ENCODE results near the gene PLD2.

Gene PLD2

GRCh38 chr17:4768298-4768697 is 38.7 kb upstream of the PLD2 start:
- no peak overlapping the region for H3K4me3 ChIP-seq (ENCODE audit: low read depth, low read length)
- peaks cover 4% of the 10 kb centered on the region for H3K27me3 ChIP-seq (replicated peaks)
- no peak for TF ChIP-seq CTCF (IDR thresholded peaks at IDR 0.05; ENCODE audit: low read depth, low read length, missing control alignments)
- in situ Hi-C loops (cut with HindIII; ENCODE audit: low pct_ligation_motif_present, low sequenced_read_pairs), result no loop called here
- no peaks in the 10 kb centered on the region for H3K36me3 ChIP-seq (replicated peaks)
- no peak overlapping the region for H3K27ac ChIP-seq
- no peak for DNase-seq

GRCh38 chr17:4769628-4770027 is 37.3 kb upstream of the PLD2 start:
- no peak for TF ChIP-seq CTCF (IDR thresholded peaks at IDR 0.05; ENCODE audit: low read depth, low read length, missing control alignments)
- Histone ChIP-seq H3K4me3 (ENCODE audit: low read depth, low read length) (no peak overlapping the region), H3K36me3 (replicated peaks) (no peaks in the 10 kb centered on the region), H3K27me3 (replicated peaks) (peaks cover 4% of the 10 kb centered on the region), H3K27ac (no peak overlapping the region)
- DNase-seq, result no peak
- in situ Hi-C loops (cut with HindIII; ENCODE audit: low pct_ligation_motif_present, low sequenced_read_pairs), result no loop called here

- TF ChIP-seq CTCF (IDR thresholded peaks at IDR 0.05; ENCODE audit: low read depth, low read length, missing control alignments), result no peak
- in situ Hi-C loops (cut with HindIII; ENCODE audit: low pct_ligation_motif_present, low sequenced_read_pairs), result no loop called here
- no peak within 1 kb of the TSS for H3K4me3 ChIP-seq (ENCODE audit: low read depth, low read length)
- no peaks in the 10 kb centered on the region for H3K36me3 ChIP-seq (replicated peaks)
- no peak within 1 kb of the TSS for H3K27ac ChIP-seq
- peaks cover 4% of the 10 kb centered on the region for H3K27me3 ChIP-seq (replicated peaks)
- no peak for DNase-seq
These were observed 35.3 kb upstream of the PLD2 start, which contains the start of gene TM4SF5 for GRCh38 chr17:4771519-4772234. TSS of gene TM4SF5 (plus strand) at chr17:4771886. CDS start at chr17:4771923, 37 bp downstream.

GRCh38 chr17:4772235-4772613 is 34.7 kb upstream of the PLD2 start:
- Histone ChIP-seq H3K36me3 (replicated peaks) (no peaks in the 10 kb centered on the region), H3K27ac (no peak overlapping the region), H3K4me3 (ENCODE audit: low read depth, low read length) (no peak overlapping the region), H3K27me3 (replicated peaks) (peaks cover 4% of the 10 kb centered on the region)
- in situ Hi-C loops (cut with HindIII; ENCODE audit: low pct_ligation_motif_present, low sequenced_read_pairs), result no loop called here
- no peak for DNase-seq
- no peak for TF ChIP-seq CTCF (IDR thresholded peaks at IDR 0.05; ENCODE audit: low read depth, low read length, missing control alignments)

GRCh38 chr17:4777969-4778760 is 28.8 kb upstream of the PLD2 start:
- Histone ChIP-seq H3K27me3 (replicated peaks) (peaks cover 2% of the 10 kb centered on the region), H3K4me3 (ENCODE audit: low read depth, low read length) (no peak overlapping the region), H3K36me3 (replicated peaks) (no peaks in the 10 kb centered on the region), H3K27ac (no peak overlapping the region)
- TF ChIP-seq CTCF (IDR thresholded peaks at IDR 0.05; ENCODE audit: low read depth, low read length, missing control alignments), result no peak
- in situ Hi-C loops (cut with HindIII; ENCODE audit: low pct_ligation_motif_present, low sequenced_read_pairs), result no loop called here
- peak; percentile 13 for DNase-seq
